Measurements from ENCODE around the gene IRF7.

IRF7 gene

DNA sequence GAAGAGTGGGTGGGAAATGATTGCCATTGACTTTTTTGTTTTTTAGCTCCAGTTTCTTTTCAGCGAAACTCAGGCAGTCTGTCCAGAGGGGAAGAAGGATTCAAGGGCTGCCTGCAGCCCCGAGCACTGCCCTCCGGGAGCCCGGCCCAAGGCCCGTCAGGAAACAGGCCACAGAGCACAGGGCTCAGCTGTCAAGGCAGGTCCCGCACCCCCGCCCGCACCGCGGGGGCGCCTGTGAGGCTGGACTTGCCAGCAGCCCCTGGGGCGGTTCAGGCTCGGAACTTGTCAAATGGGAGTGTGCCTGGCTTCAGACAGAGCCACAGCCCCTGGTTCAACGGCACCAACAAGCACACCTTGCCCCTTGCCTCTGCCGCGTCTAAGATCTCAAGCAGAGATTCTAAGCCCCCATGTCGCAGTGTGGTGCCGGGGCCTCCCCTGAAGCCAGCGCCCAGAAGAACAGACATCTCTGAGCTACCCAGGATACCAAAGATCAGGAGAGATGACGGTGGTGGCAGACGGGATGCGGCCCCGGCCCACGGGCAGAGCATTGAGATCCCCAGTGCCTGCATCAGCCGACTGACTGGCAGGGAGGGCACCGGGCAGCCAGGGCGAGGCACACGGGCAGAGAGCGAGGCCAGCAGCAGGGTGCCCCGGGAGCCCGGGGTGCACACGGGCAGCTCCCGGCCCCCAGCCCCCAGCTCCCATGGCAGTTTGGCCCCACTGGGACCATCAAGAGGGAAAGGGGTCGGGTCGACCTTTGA lies 8.6 kb downstream of the IRF7 start:
- DNase-seq = no peak

DNA sequence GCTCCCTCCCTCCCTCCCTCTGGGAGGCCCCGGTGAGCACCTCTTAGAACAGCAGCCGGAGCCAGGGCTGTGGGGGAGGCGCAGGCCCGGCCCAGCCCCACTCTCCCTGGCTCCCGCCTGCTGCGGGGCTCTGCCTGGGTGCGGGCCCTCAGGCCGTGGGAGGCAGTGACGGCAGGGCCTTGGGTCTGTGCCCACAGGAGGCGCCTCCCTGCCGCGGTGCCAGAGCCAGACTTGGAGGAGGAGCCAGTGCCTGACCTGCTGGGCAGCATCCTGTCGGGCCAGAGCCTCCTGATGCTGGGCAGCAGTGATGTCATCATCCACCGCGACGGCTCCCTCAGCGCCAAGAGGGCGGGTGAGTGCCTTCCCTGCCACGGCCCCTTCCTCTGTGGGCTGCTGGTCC lies 9.5 kb downstream of the IRF7 start:
- DNase-seq = no peak

DNA sequence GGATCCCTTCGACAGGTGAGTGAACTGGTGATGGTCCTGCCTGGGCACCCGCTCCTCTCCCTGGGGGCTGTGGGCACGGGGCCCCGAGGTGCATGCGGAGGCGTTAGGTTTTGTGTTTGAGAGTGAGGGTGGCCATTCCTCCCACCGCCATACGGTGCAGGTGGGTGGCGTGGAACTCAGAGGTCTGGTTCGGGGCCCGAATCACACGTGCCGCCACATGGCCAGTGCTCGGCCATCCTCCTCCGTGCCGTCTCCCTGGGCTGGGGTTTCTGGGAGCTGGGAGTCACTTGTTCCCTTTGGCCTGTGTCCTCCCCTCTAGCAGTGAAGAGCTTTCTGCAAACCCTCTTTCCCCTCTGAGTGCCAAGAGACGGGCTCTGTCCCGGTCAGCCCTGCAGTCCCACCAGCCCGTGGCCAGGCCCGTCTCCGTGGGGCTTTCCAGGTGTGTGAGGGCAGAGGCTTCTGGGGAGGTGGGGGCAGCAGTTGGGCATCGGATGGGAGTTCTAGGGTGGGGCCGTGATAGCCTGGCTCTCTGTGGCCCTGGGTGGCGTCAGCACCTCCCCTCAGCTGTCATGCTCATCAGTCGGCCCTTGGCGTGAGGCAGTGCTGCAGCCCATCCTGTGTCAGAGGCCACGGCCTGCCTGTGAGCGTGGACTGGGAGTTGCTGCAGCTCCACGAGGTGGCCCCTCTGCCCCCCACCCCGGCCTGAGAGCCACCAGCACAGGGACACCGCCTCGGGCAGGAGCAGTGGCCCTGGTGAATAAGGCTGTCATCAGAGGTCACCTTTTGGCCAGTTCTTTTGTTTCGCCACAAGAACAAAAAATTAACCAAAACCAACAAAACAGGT lies 10.2 kb downstream of the IRF7 start:
- DNase-seq = no peak

DNA sequence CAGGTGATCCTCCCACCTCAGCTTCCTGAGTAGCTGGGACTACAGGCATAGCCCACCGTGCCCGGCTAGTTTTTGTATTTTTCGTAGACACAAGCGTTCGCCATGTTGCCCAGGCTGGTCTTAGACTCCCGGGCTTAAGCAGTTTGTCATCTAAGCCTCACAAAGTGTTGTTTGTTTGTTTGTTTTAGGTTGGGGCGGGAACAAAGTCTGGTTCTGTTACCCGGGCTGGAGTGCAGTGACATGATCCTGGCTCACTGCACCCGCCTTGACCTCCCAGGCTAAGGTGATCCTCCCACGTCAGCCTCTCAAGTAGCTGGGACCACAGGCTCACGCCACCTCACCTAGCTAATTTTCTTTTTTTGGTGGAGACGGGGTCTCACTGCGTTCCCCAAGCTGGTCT lies 12.6 kb downstream of the IRF7 start:
- no peak for DNase-seq

DNA sequence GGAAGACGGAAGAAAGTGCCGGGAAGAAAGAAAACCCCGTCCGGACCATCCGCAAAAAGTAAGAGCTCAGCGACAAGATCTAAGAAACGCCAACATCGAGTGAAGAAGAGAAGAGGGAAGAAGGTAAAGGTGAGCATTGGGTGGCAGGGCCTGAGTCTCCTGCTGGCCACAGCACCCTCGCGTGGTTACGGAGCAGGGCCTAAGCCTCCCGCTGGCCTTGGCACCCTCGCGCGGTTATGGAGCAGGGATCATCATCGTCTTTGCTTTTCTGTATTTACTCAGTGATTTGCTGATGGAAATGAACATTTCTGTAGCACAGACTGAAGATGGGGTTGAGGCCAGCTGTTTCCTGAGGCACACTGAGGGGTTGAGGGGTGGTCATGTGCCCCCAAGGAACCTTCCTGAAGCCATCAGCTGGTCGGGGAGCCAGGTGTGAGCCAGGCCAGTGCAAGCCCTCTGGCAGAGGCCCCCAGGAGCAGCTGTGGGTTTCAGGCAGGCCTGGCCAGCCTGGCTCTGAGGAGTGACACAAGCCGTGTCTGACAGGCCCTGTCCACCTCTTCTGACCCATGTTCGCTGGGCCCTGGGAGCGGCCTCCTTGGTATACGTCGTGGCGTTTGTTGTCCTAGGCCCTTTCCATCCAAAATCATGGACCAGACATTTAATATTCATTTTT lies 14.0 kb downstream of the IRF7 start:
- DNase-seq = no peak

DNA sequence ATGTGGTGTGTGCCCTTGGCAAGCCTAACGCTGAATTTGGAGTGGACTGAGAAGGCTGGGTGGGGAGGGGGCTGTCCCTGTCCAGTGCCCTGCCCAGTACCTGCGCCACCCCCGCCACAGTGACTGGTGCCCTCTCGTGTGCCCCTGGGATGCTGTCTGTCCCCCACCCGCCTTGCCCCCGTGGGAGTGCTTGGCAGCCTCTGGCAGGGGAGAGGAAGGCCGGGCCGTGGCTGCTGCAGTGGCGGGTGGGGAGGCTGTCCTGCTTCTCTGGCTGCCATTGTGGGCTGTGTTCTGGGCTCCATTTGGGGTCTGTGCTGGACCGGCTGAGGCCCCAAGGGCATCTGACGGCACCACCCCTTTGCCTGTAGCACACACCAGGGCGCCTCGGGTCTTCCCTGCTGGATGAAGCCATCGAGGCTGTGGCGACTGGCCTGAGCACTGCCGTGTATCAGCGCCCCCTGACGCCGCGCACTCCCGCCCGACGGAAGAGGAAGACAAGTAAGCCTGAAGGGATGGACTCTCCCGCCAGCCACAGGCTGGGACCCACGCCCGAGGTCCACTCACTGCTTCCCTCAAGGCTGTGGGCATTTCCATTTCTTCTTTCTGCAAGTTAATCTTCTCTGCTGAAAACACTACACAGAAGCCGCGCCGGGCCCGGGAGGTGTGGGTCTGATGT lies 17.6 kb downstream of the IRF7 start:
- DNase-seq = no peak

DNA sequence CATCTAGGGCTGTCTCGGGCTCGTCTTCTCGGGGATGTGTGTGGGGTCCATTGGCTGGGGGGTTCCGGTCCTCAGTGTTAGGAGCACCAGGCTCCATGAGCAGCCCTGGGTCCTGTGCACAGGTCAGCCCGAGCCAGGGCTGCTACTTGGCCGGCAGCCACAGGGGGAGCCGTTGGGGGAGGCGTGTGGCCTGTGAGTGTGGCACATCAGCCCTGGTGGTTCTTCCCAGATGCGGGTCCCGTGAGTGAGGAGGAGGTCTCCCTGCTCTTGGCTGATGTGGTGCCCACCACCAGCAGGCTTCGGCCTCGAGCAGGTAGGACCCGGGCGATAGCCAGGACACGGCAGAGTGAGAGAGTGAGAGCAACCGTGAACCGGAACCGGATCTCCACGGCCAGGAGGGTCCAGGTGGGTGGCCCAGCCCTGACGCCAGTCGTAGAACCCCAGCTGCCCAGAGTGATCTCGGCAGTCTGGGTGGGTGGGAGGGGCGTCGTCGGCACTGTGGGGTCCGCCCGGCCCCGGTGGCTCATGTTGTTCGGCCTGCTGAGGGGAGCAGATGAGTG lies 18.5 kb downstream of the IRF7 start:
- no peak for DNase-seq

DNA sequence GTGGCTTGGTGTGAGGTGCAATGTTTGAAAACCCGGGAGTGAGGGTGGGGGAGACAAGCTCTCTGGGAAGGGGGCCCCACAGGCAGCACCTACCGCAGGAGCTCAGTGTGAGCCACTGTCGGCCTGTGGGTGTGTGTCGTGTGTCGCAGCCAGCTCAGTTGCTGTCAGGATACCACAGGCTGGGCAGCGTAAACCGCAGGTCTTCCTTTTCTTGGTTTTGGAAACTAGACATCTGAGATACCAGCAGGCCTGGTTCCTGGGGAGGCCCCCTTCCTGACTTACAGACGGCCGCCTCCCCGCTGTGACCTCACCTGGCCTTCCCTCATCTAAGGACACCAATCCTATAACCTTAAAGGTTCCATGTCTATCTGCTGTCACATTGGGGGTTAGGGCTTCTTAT lies 19.4 kb downstream of the IRF7 start:
- DNase-seq = no peak

DNA sequence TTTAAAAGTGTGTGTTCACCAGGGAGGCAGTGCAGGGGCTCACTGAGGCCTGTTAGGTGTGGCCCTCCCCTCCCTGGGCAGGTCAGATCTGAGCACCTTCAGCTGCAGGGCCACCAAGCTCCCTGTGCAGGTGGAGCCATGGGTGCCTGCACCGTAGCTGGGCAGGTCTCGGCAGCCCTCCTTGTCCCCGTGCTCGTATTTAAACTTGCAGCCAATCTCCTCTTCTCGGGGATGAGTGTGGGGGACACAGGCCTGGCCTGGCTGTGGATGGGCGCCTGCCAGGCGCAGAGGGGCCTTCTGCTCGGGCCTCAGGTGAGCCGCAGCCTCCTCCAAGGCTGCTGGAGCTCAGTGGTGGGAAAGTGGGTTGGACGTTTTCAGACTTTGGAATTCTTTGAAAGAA lies 20.4 kb downstream of the IRF7 start:
- no peak for DNase-seq

DNA sequence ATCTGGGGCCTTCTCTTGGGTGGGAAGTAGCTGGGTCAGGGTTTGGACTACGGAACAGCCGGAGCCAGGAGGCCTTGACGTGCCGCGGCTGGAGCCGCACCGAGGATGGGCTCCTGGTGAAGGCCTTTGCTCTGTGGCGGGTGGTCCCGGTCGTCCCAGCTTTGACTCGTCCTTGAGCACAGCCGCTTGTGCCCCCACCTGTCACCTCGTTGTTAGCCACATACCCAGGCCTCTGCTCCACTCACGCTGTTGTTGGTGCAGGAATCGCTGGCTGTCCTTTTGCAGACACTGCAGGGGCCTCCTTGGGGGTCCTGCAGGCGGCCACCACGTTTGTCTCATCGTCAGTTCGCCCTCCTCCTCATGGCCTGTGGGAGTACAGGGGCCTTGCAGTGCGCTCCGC lies 22.4 kb downstream of the IRF7 start:
- DNase-seq = no peak

DNA sequence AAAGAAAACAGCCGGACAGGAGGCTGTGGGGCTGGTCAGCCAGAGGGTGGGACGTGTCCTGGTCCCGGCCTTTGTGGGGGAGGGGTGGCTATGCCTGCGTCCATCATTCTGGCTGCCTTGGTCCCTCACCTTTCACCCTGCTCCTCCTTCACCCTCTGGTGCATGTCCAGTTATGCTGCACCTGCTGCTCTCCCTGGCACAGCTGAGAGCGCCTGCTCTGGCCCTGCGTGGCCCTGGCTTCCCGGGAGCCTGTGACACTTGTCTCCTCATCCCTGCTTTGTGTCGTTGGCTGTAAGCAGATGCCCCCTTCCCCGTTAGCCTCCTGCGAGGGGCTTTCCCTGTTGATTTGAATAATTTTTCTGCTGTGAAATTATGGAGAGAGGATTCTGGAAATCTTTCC lies 22.8 kb downstream of the IRF7 start:
- DNase-seq = no peak

DNA sequence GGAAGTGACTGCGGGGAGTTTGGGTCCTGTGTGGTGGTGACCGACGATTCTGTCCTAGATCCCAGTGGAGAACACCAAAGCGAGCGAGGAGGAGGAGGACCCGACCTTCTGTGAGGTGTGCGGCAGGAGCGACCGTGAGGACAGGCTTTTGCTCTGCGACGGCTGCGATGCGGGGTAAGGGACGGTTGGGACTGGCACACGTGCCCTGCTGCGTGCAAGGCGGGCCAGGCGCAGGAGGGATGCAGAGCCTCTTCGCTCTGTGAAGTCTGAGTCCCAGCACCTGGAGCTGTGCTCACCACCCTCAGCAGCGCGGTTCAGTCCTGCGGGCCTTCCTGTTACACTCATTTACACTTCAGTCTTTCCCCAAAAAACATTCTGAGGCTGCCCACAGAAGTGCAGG lies 23.2 kb downstream of the IRF7 start:
- DNase-seq = no peak

DNA sequence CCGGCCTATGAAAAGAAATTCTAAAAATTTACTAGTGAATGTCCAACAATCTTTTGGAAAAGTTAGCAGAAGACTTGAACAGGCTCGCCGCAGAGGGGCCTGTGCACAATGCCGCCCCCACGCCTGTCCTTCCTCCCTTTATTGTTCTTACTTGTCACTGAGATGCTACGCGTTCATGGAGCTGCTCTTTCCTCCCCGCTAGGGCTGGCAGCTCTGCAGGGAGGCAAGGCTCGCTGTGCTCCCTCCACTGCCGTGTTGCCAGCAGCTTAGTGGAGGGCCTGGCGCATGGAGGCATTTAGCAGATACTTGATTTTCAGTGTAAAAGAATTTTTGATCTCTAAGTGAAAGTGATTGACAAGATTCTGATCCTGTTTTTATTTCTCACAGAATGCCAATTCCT lies 24.8 kb downstream of the IRF7 start:
- DNase-seq = no peak

DNA sequence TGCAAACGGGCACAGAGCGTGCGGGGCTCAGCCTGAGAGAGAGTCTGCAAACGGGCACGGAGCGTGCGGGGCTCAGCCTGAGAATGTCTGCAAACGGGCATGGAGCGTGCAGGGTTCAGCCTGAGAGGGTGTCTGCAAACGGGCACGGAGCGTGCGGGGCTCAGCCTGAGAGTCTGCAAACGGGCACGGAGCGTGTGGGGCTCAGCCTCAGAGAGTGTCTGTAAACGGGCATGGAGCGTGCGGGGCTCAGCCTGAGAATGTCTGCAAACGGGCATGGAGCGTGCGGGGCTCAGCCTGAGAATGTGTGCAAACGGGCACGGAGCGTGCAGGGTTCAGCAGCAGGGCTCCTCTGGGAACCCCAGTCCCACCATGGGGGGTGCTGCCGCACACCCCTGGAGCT lies 26.0 kb downstream of the IRF7 start:
- no peak for DNase-seq

DNA sequence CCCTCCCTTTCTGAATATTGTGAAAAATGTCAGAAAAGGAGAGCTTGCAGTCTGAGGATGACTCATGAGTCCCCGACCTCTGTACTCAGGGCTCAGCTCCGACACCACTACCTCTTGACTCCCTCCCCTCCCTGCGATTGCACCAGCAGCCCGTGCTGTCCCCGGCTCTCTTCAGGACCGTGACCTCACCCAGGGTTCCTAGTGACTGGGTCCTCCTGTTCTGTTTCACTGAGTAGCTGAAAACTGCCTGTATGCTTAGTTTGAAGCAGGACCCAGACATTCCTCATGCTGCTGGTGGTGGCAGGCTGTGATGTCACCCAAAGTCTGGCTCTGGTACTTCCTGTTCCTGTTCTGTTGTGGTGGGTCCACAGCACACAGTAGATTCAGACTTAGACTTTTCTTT lies 27.8 kb downstream of the IRF7 start:
- peak; percentile 88 for DNase-seq

DNA sequence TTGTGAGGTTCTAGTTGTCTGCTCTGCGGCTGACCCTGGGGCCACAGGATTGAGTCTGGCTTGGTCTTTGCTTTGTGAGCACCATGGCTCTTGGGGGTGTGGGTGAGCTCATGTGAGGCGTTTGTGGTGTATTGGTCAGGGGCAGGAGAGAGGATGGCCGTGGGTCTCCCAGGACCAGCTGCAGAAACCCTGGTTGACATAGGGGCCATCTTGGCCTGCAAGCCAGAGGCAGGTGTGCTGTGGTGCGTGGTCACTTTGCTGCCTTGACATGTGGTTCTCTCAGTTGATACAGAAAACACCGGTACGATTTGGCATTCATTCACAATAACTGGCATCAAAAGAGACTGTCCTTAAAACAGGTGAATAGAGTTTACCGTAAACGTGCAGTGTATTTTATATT lies 28.2 kb downstream of the IRF7 start:
- no peak for DNase-seq

DNA sequence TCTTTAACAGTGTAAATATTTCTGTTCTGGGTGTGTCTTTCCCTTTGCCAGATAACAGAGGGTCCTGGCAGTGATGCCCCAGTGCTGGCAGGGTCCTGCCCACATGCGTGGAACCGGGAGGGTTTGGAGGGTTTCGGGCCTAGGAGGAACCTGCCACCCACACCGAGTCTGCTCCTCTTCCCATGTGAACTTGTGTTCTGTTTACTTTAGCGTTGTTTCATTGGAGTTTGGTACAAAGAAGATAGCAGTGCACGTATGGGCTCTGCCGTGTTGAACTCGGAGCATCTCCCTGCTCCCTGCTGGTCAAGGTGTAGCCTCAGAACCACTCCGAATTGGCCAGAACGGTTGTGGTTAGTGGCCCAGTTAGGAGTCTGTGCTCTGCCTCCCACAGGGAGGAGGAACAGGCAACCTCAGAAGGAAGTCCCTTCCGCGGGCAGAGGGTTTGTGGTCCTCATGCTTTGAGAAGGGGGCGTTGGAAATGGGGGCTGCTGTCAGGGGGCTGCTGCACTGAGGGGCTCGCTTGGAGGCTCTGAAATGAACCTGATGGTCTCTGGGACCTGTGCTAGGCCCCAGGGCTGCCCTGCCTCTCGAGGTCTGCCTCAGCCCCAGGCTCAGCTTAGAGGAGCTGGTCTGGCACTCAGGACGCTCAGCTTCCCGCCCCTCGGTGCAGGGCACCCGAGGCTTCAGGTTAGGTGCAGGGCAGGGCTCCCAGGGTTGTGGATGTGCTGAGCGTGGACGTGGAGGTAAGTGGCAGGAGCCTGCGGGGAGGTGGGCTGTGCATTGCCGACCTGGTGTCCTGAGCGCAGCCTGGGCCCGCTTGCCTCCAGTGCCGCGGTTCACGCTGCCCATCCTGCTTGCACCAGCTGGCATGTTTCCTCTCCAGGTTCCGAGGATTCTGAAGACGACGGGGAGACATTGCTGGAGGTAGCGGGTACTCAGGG lies 29.1 kb downstream of the IRF7 start:
- no peak for DNase-seq

DNA sequence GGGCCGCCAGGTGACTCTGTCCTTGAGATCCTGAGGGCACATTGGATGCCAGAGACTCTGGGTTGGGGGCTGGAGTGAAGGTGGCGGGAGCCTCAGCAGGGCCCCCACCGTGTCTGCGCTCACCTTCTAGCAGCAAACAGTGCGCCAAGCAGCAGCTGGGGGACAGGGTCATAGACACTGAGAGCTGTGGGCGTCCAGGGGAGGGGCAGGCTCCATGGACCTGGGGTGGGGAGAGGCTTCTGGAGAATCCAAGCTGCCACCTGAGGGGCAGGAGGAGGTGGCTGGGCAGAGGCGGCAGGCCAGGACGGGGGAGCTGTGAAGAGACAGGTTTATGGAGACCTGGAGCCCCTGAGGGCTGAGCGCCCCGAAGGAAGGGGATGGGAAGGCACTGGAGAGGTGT lies 31.5 kb downstream of the IRF7 start:
- no peak for DNase-seq

DNA sequence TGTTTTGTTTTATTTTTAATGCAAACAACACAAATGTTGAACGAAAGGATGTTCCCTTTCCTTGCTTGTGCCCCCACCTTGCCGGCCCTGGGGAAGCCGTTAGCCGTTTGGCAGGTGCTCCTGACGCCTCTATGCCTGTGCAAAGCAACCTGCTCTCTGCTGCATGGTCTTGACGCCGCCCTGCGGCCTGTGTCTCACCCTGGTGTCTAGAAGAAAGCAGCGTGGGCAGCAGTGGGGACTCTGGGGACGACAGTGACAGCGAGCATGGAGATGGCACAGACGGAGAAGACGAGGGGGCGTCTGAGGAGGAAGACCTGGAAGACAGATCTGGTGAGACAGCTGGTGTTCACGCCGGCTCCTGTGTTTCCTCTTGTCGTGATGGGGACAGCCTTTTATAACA lies 34.0 kb downstream of the IRF7 start:
- DNase-seq = no peak

DNA sequence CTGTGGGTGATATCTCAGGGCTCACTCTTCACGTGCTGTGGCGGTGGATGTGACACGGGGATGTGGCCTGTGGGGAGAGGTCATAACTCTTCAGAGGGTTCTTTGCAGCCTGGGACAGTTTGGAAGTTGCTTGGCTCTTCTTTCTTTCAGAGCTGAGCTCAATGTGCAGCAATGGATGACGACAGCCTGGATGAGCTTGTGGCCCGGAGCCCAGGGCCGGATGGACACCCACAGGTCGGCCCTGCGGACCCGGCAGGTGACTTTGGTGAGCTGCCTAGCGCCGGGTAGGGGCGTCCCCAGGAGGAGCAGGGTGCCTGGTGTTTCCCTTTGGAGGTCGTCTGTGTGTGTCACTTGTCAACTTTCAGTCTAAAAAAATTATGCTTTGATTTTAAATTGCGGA lies 34.4 kb downstream of the IRF7 start:
- no peak for DNase-seq

DNA sequence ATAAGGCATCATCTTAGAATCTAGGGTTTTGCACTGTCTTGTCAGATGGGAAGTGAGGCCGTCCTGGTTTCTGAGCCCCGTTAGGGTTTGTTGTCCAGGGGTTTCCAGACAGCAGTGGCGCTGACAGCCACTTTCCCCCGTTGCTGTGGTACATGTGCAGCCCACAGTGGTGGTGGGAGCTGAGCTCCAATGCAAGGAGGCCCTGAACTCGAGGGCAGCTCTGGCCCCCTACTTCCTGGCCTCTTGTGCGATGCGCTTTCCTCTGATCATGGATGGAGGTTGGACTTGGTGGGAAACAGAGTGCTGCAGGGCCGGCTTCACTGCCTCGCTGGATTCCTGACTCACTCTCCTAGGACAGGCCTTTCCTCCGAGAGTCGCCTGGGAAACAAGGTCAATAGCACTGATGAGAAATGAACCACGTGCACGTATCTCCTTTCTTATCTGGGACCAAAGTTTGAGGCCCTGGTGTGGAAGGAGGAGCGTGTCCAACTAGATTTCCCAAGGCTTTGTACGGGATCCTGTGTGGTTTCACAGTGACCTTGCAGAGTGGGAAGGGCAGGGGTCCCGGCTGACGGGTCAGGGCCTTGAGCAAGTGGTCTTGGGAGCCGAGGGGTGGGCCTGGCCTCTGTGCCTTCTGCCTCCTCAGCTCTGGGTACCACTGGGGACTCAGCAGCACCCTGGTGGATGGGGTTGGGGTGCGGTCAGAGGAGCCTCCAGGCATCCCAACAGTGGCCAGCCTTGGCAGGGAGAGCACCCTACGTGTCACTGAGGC lies 35.7 kb downstream of the IRF7 start:
- DNase-seq = no peak
